HL-60/S4 treated with phorbol 12-myristate 13-acetate at 8.2 ng/mL for 4 days and 3 days (cell line): Measurements from ENCODE around the gene SH3YL1.

ENCODE experiments used
- in situ Hi-C: fragments of 300-500 bp; cut with MboI; formaldehyde crosslinking; loops from 2 replicates; pipeline ENCODE4 v1.15.0; 2022; ENCODE audit warnings: low sequenced_read_pairs

Gene SH3YL1

GRCh38 chr2:258933-259332 is 4.9 kb downstream of the SH3YL1 start:
- in situ Hi-C loops, result no loop called here

GRCh38 chr2:257842-258241 is 6.0 kb downstream of the SH3YL1 start:
- in situ Hi-C loops, result no loop called here

GRCh38 chr2:257429-257828 is 6.4 kb downstream of the SH3YL1 start:
- in situ Hi-C loops, result no loop called here

DNA sequence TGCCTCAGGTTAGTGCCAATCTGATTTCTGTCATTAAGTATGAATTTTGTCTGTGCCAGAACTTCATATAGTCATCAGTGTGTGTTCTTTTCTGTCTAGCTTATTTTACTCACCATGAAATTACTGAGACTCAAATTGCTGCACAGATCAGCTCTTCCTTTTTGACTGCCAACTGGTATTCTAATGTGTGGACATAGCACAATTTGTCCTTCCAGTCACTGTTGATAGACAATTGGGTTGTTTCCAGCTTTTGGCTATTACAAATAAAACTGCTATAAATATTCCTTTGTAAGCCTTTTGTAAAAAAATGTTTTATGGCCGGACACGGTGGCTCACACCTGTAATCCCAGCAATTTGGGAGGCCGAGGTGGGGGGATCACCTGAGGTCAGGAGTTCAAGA is 7.7 kb downstream of the SH3YL1 start:
- in situ Hi-C loops, result no loop called here

- in situ Hi-C loops, result no loop called here
Measured at GRCh38 chr2:255195-255594, 8.6 kb downstream of the SH3YL1 start.

DNA sequence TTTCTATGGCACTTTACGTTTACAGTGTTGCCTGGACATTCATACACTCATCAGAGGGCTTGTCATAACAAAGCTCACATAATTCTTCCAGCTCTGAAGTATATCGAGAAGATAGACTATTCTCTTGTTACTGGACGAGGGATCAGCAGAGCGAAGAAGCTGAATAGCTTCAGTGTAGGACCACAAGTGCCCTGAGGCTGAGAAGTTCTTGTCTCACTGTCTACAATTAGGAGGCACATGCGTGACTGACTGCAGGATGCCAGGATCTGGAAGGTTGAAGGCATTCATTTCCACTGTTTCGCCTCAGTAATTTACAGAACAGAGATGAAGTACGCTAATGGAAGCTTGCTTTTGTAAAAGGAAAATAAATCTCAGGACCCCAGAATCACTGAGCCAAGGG is 9.6 kb downstream of the SH3YL1 start:
- in situ Hi-C loops, result no loop called here

- in situ Hi-C loops, result no loop called here
Measured at GRCh38 chr2:253202-253638, 10.6 kb downstream of the SH3YL1 start.

- in situ Hi-C loops, result no loop called here
Measured at GRCh38 chr2:252001-252602, 11.7 kb downstream of the SH3YL1 start.

- in situ Hi-C loops, result no loop called here
Measured at GRCh38 chr2:249538-250042, 14.2 kb downstream of the SH3YL1 start.

DNA sequence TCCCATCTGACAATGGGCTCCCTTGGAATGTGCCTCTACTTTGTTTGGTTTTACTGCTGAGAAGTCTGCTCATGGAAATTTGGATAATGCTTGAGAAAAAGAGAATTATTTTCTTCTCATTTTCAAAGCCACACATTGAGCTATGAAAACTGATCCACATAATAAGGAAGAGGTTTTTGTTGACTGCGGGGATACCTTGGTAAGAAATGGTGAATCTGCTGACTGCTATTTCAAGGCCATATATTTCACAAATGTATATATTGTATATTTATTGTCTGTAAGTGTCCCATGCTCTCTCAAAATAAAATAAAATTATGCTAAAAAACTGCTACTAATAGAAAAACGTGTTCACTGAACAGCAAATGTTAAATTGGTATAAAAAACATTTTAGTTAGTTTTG is 15.1 kb downstream of the SH3YL1 start:
- in situ Hi-C loops, result no loop called here

- in situ Hi-C loops, result no loop called here
Measured at GRCh38 chr2:246489-247144, 17.2 kb downstream of the SH3YL1 start.

DNA sequence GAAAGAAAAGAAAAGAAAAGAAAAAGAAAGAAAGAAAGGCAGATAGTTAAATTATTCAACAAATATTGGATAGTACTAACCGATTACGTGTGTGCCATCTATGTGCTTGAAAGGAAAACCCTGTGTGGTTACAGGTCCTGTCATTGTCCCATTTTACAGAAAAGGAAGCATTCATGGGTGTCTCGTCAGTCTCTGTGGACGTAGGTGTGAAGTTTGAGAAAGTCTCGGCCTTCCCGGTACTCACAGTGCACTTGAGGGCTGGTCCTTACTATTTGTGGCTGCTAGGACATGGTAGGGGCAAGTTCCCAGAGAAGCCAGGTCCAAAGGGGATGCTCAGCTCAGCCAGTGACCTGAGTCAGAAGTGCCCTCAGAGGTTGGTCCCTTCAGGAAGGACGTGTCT is 19.3 kb downstream of the SH3YL1 start:
- in situ Hi-C loops, result no loop called here

DNA sequence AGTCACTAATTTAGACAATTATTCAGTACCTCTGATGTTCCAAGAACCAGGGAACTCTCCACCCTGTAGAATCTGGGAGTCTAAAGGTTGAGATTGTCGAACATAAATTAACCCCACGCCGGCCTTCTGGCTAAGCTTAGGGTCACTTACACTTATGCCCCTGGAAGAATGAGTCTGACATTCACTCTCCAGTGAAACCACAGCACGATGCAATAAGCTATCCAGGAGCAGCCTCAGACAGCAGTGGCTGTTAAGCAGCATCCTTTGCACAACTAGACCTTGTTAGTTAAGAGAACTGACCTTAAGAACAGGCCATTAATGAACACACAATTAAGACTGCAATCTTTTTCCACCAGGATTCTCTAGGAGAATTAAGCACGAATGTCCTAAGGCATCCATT is 25.0 kb downstream of the SH3YL1 start:
- in situ Hi-C loops, result no loop called here

GRCh38 chr2:238431-238830 is 25.4 kb downstream of the SH3YL1 start:
- in situ Hi-C loops, result no loop called here

GRCh38 chr2:237878-238277 is 26.0 kb downstream of the SH3YL1 start:
- in situ Hi-C loops, result no loop called here

GRCh38 chr2:236993-237539 is 26.8 kb downstream of the SH3YL1 start:
- in situ Hi-C loops, result no loop called here

GRCh38 chr2:234421-234820 is 29.4 kb downstream of the SH3YL1 start:
- in situ Hi-C loops, result no loop called here

DNA sequence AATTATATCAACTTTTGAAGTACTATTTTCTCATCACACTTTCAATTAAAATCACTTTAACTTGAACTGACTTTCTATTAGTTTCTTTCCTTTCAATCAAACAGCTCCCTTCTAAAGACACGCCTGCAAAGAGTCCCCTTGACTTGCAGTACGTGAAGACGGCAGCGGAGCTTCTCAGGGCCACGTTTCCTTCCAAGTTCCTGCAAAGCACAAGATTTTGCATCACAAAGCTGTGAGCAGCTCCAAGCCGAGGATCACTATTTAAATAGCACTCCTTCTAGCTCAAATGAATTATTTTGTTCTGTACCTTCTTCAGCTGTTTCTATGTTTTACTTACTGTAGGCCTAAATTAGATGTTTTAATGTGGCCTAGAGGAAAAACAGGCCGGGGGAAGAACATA is 30.8 kb downstream of the SH3YL1 start:
- in situ Hi-C loops, result no loop called here

- in situ Hi-C loops, result no loop called here
Measured at GRCh38 chr2:231521-232185, 32.2 kb downstream of the SH3YL1 start.

DNA sequence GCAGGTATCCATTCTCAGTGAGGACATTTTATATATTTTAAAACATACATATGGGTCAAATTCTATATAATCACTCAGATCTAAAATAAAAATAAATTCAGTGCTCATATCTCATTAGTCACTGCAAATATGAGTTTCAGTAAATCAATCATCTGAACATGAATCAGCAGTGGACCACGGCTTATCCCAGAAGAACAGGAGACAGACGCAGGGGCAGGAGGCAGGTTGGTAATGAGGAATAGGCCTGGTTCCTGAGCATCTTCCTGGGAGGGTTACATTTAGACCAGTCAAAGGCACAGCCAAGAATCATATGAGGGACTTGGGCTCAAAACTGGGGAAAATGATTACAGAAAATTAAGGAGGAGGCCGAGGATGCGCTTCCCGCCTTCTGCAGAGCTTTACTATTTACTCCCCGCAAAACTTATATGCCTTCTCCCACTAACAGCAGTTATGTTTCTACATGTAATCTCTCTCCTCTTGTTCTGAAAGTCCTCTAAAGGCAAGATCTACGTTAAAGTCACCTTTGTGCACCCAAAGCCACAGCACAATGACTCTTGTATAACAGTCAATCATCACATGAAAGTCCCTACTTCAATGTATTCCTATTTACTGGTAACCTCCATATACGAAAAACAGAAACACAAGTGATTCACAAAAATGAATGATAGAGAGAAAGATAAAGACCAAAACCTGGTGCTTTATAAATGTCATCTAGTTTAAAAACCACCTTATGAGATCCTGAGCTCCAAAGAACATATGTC is 35.1 kb downstream of the SH3YL1 start:
- in situ Hi-C loops, result no loop called here

- in situ Hi-C loops, result no loop called here
Measured at GRCh38 chr2:228115-228514, 35.7 kb downstream of the SH3YL1 start.
